Naive thymus-derived CD8-positive, alpha-beta T cell (primary cell): ENCODE measurements around the gene ZNF492. TPM values are rescaled to one million over a fixed set of nuclear protein-coding genes. Genes with fewer than 3 reads are reported as not detected.
"Not testable (repeated sequence)": the region's sequence is repeated elsewhere in the genome, so short reads cannot be mapped to it uniquely, and the experiment has no call there.

Experiments used
- ATAC-seq, 2 donors: fragments of 150-1000 bp; cut with Tn5 transposase in 1 of 2; sonication (Bioruptor Pico), chemical (Tn5 transposase) in 1 of 2; 1 replicate in 1 of 2; 2 replicates in 1 of 2; pipeline ENCODE4 v1.10.0; 2021; ENCODE audit warnings: mild to moderate bottlenecking in 2 of 2, moderate library complexity in 2 of 2
- POLR2A ChIA-PET: fragments of 350-600 bp; sonication (Branson Sonifier 250); formaldehyde crosslinking; loops from one replicate; lab custom pipeline; 2021; ENCODE audit warnings: antibody characterized with exemption; lab: Charles Lee
- DNase-seq, 10 donors: peaks; one replicate each; pipeline versions ENCODE4 v3.0.0 to v3.0.0-alpha.2; 2020 to 2022
- H3K27ac Mint-ChIP-seq, 10 donors: one replicate each; pipeline ENCODE4 v1.8.0; 2020 to 2022; ENCODE audit warnings: mild to moderate bottlenecking in 10 of 10, mixed read lengths in 10 of 10, moderate library complexity in 4 of 10, inconsistent platforms in 1 of 10
- H3K27me3 Mint-ChIP-seq, 5 donors: one replicate each; pipeline ENCODE4 v1.8.0; 2021 to 2022; ENCODE audit warnings: mixed read lengths in 5 of 5
- H3K36me3 Mint-ChIP-seq, 3 donors: one replicate each; pipeline ENCODE4 v1.8.0; 2020 to 2022; ENCODE audit warnings: mixed read lengths in 3 of 3, mild to moderate bottlenecking in 2 of 3, inconsistent platforms in 1 of 3
- H3K4me1 Mint-ChIP-seq, 4 donors: one replicate each; pipeline ENCODE4 v1.8.0; 2021 to 2022; ENCODE audit warnings: mixed read lengths in 4 of 4
- H3K4me3 Mint-ChIP-seq, 10 donors: one replicate each; pipeline ENCODE4 v1.8.0; 2020 to 2022; ENCODE audit warnings: mild to moderate bottlenecking in 10 of 10, mixed read lengths in 10 of 10, moderate library complexity in 6 of 10, inconsistent platforms in 1 of 10
- H3K9me3 Mint-ChIP-seq, 9 donors: one replicate each; pipeline ENCODE4 v1.8.0; 2020 to 2022; ENCODE audit warnings: mixed read lengths in 9 of 9, mild to moderate bottlenecking in 3 of 9, inconsistent platforms in 1 of 9, moderate library complexity in 1 of 9
- polyA plus RNA-seq, 3 donors: library from polyadenylated mRNA; unstranded; fragments of 300-500 nt; fragmentation: Illumina TruSeq; gene quantifications; one replicate each; pipeline ENCODE4 v1.2.3, GENCODE V29; 2021
- total RNA-seq, 8 experiments: library from RNA in 2 of 8; stranded (reverse) in 2 of 8; gene quantifications; one replicate each; pipeline ENCODE4 v1.2.3 and lab custom pipeline; 2021 to 2026

Gene ZNF492
- 1 to 10 TPM; 1.0 to 1.3 TPM for total RNA-seq
- polyA plus RNA-seq: under 1 TPM; 0.07 to 0.34 (median 0.24) TPM
- total RNA-seq (lab: John Stamatoyannopoulos, UW): 0 to 4.3 (median 2.9) reads per million in 6 experiments

GRCh38 chr19:22633706-22634449 lies at the start of gene ZNF492:
TSS of gene ZNF492 (plus strand) at chr19:22634324. CDS start at chr19:22653400, 19,076 bp downstream.
- not testable (repeated sequence) for H3K36me3 Mint-ChIP-seq

GRCh38 chr19:22595422-22595821 lies 38.7 kb upstream of the ZNF492 start:
- Mint-ChIP-seq H3K4me1 (peaks cover 0 to 4% (median under 1%) of the 10 kb centered on the region in 4 donors), H3K9me3 (peaks cover 0 to 50% (median 30%) of the 10 kb centered on the region in 9 donors), H3K27ac (no peak overlapping the region), H3K36me3 (peaks cover 0 to 3% (median 2%) of the 10 kb centered on the region in 3 donors), H3K27me3 (peaks cover 3 to 35% (median 13%) of the 10 kb centered on the region in 5 donors), H3K4me3 (no peak overlapping the region)
- ATAC-seq (no peak), DNase-seq (no peak)
- POLR2A ChIA-PET: no interaction called here

More at GRCh38 chr19:22633706-22634449, at the start of gene ZNF492:
- peak; percentile 49 to 94 (median 81) for DNase-seq
- not testable (repeated sequence) for H3K27me3 Mint-ChIP-seq, H3K9me3 Mint-ChIP-seq
- Mint-ChIP-seq H3K27ac (peak within 1 kb of the TSS; percentile 13 to 97 (median 92)), H3K4me1 (peaks cover 4 to 13% (median 8%) of the 10 kb centered on the region in 4 donors), H3K4me3 (peak within 1 kb of the TSS; percentile 89 to 97 (median 95))
- peak; percentile 97 for ATAC-seq
- POLR2A ChIA-PET: interaction anchor here (0.6 to 1.2 kb wide), 6 partner anchors 1128 to 1613 kb away, joined by 3 to 4 read pairs (median 3); partner anchors contain the start of genes ZNF254, ZNF430 and ZNF726

DNA sequence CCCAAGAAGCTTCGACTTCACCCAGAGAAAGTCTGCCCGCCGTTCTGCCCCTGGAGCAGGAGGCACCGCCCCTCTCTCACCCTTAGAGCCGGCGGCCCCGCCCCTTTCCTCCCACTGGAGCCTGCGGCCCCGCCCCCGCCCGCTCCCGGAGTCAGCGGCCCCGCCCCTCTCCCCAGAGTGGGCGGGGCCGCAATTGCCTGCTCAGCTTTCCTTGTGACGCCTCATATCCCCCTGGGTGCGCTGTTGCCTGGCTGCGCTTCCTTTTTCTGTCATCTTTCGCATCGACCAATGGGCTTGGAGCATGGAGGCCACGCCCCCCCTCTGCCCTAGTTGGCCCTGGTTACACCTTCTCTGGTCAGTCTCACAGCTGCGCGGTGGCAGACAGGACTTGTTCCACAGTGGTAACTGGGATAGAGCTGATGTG lies 38.2 kb upstream of the ZNF492 start:
- DNase-seq: no peak
- Mint-ChIP-seq H3K4me1 (peaks cover 0 to 4% (median under 1%) of the 10 kb centered on the region in 4 donors), H3K9me3 (peaks cover 0 to 47% (median 30%) of the 10 kb centered on the region in 9 donors), H3K27me3 (peaks cover 3 to 37% (median 16%) of the 10 kb centered on the region in 5 donors), H3K4me3 (peak overlapping the region in 1 of 10 donors; percentile 18), H3K36me3 (peaks cover 0 to 3% (median 2%) of the 10 kb centered on the region in 3 donors), H3K27ac (no peak overlapping the region)
- POLR2A ChIA-PET: no interaction called here
- ATAC-seq: no peak

DNA sequence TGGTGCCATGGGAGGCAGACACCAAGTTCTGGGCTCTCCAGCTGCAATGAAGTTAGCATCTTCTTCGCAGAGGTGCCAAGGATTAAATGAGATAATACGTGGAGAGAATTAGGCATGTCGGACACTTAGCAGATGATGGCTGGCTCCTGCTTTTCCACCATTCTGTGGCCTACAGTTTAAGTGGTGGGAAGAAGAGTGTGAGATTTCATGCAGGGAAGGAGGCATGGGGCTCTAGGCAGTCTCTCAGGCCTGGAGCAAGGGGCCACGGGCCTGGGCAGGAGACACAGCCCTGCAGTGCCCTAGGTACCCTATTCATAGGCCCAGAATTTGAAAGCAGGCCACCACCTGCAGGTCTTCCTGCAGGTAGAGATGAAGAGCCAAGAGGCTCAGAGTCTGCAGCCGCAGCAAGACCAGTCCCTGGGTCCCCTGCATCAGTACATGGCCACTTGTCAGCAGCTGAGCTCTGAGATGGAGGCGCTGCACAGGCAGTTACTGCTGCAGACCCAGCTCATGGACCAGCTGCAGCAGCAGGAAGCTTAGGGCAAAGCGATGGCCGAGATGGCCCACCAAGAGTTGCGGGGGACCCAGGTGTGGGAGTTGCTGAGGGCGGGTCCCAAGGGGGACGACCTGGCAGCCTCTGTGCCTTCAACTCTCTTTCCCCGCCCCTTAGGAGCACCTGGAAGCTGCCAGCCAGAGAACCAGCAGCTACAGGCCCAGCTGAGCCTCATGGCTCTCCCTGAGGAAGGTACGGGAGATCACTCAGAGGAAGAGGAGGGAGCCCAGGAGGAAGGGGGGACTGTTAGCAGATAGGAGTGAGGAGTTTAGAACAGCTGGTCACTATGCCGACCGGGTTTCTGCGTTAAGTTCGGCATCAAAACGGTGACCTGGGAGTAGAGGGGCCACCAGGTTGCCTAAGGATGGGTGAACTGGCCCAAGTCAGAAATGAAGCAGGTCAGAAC lies 33.2 kb upstream of the ZNF492 start:
- ATAC-seq (no peak), DNase-seq (no peak)
- POLR2A ChIA-PET: no interaction called here
- Mint-ChIP-seq H3K4me3 (no peak overlapping the region), H3K27ac (no peak overlapping the region), H3K36me3 (peaks cover 0 to 3% (median 2%) of the 10 kb centered on the region in 3 donors), H3K9me3 (peaks cover 0 to 39% (median 17%) of the 10 kb centered on the region in 9 donors), H3K27me3 (peaks cover 1 to 38% (median 13%) of the 10 kb centered on the region in 5 donors), H3K4me1 (peaks cover 0 to 9% (median under 1%) of the 10 kb centered on the region in 4 donors)

DNA sequence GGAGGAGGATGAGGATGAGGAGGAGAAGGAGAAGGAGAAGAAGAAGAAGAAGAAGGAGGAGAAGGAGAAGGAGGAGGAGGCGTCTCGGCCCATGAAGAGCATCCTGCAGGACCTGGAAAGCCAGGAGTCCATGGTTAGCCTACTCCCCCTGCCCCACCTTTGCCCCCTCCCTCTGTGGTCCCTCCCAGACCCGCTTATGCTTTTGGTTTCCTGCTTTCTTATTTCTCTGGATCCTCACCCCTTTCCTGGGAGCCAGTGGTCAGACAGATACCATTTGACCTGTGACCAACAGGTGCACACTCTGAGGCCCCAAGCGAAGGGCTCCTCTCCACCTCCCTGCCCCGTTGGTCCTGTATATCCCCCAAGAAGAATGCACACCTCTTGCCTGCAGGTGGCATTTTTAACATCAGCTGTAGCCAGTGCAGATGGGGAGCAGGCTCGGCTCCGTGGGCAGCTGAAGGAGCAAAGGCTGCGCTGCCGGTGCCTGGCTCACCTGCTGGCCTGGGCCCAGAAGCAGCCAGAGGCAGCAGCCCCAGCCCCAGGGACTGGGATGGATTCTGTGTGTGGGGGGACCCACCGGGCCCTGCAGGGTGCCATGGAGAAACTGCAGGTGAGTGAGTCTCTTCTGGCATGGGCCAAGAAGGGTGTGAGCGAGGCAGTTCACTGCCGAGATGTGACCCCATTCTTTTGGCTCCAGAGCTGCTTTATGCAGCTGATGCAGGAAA lies 32.1 kb upstream of the ZNF492 start:
- Mint-ChIP-seq H3K4me1 (peaks cover 0 to 7% (median 0%) of the 10 kb centered on the region in 4 donors), H3K4me3 (no peak overlapping the region), H3K36me3 (peaks cover 0 to 2% (median 0%) of the 10 kb centered on the region in 3 donors), H3K27me3 (peaks cover 1 to 36% (median 13%) of the 10 kb centered on the region in 5 donors), H3K9me3 (peaks cover 0 to 37% (median 20%) of the 10 kb centered on the region in 9 donors), H3K27ac (no peak overlapping the region)
- POLR2A ChIA-PET: no interaction called here
- DNase-seq (no peak), ATAC-seq (no peak)

DNA sequence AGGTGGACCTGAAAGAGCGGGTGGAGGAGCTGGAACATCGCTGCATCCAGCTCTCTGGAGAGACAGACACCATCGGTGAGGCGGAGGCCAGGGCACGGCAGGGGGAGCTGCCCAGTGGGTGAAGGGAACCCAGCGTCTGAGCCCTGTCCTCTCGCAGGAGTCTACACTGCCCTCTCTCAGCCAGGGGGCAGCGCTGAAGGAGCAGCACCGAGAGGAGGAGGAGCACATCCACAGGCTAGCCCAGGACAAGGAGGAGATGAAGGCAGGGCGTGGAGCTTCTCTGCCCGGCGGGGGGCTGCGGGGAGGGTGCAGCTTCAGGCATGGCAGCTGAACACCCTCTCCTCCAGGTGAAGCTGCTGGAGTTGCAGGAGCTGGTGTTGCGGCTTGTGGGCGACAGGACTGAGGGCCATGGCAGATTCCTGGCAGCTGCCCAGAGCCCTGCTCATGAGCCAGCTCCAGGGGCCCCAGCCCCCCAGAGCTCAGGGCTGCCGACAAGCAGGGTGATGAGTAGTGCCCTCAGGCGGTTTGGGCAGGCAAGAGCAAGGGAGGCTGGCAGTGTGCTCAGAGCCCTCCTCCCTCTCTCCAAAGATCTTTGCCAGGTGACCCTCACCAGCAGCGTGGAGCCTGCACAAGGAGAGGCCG lies 31.4 kb upstream of the ZNF492 start:
- peaks cover 1 to 36% (median 13%) of the 10 kb centered on the region in 5 donors for H3K27me3 Mint-ChIP-seq
- POLR2A ChIA-PET: no interaction called here
- peaks cover 0 to 2% (median 0%) of the 10 kb centered on the region in 3 donors for H3K36me3 Mint-ChIP-seq

GRCh38 chr19:22603518-22604440 lies 30.3 kb upstream of the ZNF492 start:
- Mint-ChIP-seq H3K36me3 (peaks cover 0 to 2% (median 0%) of the 10 kb centered on the region in 3 donors), H3K27ac (no peak overlapping the region), H3K4me1 (peaks cover 0 to 7% (median 0%) of the 10 kb centered on the region in 4 donors), H3K4me3 (no peak overlapping the region), H3K9me3 (peaks cover 0 to 36% (median 13%) of the 10 kb centered on the region in 9 donors), H3K27me3 (peaks cover 0 to 29% (median 13%) of the 10 kb centered on the region in 5 donors)
- POLR2A ChIA-PET: no interaction called here
- no peak for ATAC-seq
- DNase-seq: no peak

More for the DNA sequence above, 31.4 kb upstream of the ZNF492 start:
- no peak for DNase-seq
- H3K4me1 Mint-ChIP-seq: peaks cover 0 to 7% (median 0%) of the 10 kb centered on the region in 4 donors
- H3K27ac Mint-ChIP-seq: no peak overlapping the region
- no peak for ATAC-seq
- H3K4me3 Mint-ChIP-seq: no peak overlapping the region
- H3K9me3 Mint-ChIP-seq: peaks cover 0 to 37% (median 15%) of the 10 kb centered on the region in 9 donors

DNA sequence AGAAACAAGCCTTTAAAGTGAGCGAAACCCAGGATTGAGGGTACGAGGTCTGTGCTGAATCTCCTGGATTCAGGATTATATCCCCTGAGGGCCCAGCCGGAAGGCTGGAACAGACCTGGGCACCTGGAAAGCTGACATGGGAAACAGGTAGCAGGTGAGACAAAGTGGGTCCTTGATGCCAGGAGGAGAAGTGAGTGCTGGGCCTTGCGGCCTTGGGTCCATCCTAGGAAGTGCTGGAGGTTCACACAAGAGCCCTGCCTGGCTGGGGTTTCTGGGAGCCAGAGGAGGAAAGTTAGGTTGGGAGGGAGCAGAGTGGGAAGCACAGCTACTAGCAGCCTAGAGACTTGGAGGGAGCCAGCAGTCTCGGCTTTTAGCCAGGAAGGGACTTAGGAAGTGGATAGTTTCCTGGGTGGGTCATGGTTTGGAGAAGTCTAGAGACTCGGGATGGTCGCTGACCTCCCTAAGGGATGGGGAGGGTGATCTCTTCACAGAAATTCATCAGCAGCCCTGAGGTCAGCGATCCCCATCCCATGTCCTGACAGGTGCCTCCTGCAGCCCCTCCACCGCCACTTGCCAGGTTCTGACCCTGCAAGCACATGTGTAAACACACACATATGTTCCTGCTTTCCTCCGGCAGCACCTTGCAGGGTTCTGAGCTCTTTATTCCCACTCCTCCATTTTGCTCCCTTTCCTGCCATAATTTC lies 29.4 kb upstream of the ZNF492 start:
- H3K36me3 Mint-ChIP-seq: no peaks in the 10 kb centered on the region
- H3K27ac Mint-ChIP-seq: no peak overlapping the region
- POLR2A ChIA-PET: no interaction called here
- H3K9me3 Mint-ChIP-seq: peaks cover 0 to 28% (median 5%) of the 10 kb centered on the region in 9 donors
- DNase-seq (no peak), ATAC-seq (no peak)
- no peak overlapping the region for H3K4me3 Mint-ChIP-seq
- H3K27me3 Mint-ChIP-seq: peaks cover 0 to 21% (median 6%) of the 10 kb centered on the region in 5 donors
- peaks cover 0 to 7% (median 0%) of the 10 kb centered on the region in 4 donors for H3K4me1 Mint-ChIP-seq

DNA sequence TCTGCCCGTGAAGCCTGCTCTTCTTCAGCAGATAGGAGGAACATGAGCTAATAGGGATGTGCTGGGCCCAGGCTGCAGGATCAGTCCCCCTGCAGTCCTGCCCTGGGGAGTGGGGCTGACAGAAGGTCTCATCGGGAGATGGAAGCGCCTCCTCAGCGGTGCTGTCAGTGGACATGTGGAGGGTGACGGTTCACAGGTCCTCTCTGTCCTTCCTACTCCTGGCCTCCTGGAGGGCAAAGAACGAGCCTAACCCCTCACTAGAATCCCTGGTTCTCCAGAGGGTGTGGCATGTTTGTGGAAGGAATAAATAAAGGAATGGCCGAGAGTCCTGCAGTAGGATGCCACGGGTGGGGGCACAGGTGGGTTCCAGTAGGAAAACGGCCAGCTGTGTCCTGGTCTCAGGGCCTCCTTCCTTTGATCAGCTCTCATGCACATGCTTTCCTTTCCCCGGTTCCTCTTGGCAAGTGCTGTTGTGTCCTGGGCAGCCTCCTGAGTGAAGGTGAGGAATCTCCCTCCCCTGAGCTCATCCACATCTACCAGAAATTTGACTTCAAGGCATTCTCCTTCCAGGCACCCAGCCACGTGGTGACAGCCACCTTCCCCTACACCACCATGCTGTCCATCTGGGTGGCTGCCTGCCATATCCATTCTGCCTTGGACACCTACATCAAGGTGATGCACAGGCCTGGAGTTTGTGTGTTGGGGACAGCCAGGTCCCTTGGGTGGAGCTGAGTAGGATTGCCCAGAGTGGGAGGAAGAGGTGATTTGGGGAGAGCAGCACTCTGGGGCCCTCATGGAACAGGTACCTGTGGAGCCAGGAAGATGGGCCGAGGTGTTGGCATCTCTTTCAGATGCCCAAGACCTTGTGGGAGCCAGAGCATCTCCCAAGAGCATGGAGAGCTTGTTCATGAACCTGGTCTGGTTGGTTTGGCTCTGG lies 28.6 kb upstream of the ZNF492 start:
- POLR2A ChIA-PET: no interaction called here
- peaks cover 0 to 23% (median 3%) of the 10 kb centered on the region in 5 donors for H3K27me3 Mint-ChIP-seq
- ATAC-seq: no peak

More for the DNA sequence above, 28.6 kb upstream of the ZNF492 start:
- Mint-ChIP-seq H3K9me3 (peaks cover 0 to 25% (median 4%) of the 10 kb centered on the region in 9 donors), H3K4me1 (peaks cover 0 to 10% (median 0%) of the 10 kb centered on the region in 4 donors), H3K4me3 (no peak overlapping the region), H3K27ac (no peak overlapping the region), H3K36me3 (no peaks in the 10 kb centered on the region)
- no peak for DNase-seq
